NT2/D1 (cell line): ENCODE results near the gene MAD1L1.

ENCODE experiments used
- SUZ12 ChIP-seq: IDR thresholded peaks from 2 replicates; pipeline ENCODE4 v1.6.1; 2011; ENCODE audit not compliant: insufficient read length, insufficient read depth; ENCODE audit errors: extremely low read depth
- ZNF274 ChIP-seq: IDR thresholded peaks from 2 replicates; pipeline ENCODE4 v1.6.1; 2011; ENCODE audit warnings: mild to moderate bottlenecking, low read depth, low read length

DNA sequence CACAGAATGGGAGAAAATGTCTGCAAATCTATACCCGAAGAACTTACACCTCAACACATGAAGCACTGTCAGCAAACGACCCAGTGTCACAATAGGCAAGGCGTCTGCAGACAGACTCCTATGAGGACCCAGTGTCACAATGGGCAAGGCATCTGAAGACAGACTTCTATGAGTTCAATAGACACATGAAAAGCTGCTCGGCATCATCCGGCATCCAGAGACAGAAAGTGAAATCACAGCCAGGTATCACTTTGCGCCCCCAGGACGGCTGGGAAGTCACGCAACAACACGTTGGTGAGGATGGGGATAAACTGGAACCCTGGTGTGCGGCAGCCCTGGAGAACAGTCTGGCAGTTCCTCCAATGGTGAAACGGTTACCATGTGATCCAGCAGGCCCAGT, 289.4 kb downstream of the MAD1L1 start:
- TF ChIP-seq SUZ12 (no peak), ZNF274 (no peak)
